HG03135 (cell line): Measurements from ENCODE around the gene IGF2R.
"Not testable (repeated sequence)": the region's sequence is repeated elsewhere in the genome, so short reads cannot be mapped to it uniquely, and the experiment has no call there.

Experiments
- ATAC-seq: cut with Tn5 transposase; IDR thresholded peaks from one replicate; pipeline ENCODE4 v1.9.1; 2021; ENCODE audit warnings: mild to moderate bottlenecking, moderate library complexity; ENCODE audit not compliant: unreplicated experiment

The IGF2R gene

DNA sequence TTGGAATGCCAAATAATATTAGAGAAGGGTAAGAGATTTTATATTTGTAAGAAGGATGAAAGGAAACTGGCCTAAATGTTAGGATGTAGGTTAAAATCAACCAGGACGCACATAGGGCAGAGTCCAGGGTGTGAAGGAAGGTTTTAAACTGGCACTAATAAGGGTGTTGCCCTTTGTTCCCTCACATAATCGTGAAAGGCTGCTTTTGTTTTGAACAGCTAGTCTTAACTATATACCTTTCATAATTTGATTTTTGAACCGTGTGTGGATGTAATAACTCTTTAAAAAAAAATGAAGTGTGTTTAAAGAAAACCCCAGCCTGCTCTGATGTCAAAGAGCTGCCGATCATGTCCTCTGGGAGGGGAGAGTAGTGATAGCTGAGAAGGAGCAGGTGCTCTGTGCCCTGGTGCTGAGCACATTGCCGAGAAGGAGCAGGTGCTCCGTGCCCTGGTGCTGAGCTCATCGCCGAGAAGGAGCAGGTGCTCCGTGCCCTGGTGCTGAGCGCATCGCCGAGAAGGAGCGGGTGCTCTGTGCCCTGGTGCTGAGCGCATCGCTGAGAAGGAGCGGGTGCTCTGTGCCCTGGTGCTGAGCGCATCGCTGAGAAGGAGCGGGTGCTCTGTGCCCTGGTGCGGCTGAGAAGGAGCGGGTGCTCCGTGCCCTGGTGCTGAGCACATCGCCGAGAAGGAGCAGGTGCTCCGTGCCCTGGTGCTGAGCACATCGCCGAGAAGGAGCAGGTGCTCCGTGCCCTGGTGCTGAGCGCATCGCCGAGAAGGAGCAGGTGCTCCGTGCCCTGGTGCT lies 121.8 kb downstream of the IGF2R start:
- not testable (repeated sequence) for ATAC-seq

DNA sequence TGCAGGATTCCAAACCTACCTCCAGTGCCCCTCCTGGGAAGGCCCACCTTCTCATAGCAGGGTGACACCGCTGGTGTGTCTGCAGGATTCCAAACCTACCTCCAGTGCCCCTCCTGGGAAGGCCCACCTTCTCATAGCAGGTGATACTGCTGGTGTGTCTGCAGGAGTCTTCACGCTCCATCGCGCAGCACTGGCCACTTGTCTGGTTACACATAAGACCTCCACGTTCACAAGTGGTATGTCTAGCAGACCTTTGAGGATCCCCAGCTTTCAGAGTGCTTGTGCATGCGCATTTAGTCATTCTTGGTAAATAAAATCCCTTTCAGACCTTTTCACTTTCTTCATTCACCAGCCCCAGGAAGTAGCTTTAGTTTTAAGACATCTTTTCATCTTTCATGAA lies 123.3 kb downstream of the IGF2R start:
- ATAC-seq, result not testable (repeated sequence)

DNA sequence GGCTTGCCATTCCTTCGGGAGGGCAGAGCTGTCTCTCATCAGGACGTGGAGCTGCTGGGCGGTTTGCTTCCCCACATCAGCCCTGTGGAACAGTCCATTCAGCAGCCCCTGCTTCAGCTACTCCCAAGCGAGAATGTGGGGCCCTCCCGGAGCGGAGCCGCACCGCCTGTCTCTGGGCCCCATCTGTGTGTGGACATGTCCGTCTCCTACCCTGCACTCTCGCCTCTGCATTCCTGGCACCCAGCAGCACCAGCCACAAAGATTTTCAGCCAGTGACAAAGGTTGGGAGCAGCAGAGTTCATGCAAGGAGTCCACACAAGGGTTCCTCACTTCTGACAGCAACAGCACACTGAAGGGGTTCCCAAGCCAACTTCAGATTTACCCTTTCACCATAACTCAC lies 123.7 kb downstream of the IGF2R start:
- no peak for ATAC-seq

DNA sequence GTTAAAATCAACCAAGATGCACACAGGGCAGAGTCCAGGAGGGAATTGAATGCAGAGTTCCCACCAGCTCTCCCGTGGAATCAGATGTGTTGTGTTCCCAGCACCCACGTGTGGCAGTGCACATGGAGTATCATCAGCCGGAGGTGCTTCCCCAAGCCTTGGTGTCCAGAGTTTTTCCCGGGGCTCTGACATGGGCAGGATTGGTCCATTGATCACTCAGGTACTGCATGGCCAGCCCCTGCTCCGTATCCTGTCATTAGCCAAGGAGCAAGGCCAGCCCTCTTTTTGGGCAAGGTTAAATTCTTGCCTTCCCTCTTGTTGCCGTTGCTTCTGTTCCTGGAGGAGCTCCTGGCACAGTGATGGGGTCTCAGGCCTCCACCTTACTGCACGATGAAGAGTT lies 124.2 kb downstream of the IGF2R start:
- ATAC-seq, result no peak

DNA sequence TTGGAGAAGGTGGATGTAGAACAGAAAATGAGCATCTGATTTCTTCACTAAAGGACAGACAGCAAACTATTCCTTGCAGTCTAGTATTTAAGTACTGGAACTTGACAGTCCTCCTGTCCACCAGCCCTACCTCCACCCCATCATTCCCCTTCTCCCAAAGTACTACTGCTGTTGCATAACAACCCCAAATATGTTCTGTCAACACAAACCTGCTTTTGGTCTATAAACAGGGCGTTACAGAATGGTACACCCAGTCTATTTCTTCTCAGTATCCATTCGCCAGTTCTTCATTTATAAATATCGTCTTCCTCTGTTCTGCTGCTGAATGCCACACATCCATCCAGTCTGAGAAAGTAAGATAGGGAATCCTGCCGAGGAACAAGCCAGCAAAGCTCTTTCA lies 125.1 kb downstream of the IGF2R start:
- no peak for ATAC-seq

DNA sequence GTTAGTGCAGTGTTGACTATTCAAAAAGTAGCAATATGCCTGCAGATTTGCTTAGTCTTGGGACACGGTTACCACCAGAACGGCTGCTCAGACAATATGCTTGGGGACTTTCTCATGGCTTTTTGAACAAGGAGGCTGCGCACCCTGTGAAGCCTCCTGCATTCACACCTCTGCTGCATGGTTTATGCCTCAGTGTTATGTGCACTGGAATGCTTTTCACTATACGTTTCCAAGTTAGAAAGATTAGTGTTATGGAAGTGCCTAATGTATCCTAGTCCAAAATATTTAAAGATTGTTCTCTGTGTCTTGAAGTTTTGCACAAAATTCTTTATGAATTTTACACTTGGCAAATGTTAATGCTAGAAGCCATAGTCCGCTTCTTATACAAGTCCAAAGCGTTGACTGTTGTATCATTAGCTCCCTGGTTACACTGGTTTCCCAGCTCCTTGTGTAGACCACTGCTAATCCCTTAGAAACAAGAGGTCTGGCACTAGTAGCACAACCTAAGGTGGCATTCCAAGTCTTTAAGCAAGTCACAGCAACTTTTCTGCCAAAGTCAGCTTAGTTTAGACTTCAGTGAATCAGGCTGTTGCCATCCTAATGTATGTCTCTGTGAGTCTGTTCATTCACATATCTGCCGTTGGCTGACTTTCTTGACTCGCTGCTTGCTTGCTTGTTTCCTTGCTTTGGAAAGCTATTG lies 126.4 kb downstream of the IGF2R start:
- ATAC-seq, result no peak

DNA sequence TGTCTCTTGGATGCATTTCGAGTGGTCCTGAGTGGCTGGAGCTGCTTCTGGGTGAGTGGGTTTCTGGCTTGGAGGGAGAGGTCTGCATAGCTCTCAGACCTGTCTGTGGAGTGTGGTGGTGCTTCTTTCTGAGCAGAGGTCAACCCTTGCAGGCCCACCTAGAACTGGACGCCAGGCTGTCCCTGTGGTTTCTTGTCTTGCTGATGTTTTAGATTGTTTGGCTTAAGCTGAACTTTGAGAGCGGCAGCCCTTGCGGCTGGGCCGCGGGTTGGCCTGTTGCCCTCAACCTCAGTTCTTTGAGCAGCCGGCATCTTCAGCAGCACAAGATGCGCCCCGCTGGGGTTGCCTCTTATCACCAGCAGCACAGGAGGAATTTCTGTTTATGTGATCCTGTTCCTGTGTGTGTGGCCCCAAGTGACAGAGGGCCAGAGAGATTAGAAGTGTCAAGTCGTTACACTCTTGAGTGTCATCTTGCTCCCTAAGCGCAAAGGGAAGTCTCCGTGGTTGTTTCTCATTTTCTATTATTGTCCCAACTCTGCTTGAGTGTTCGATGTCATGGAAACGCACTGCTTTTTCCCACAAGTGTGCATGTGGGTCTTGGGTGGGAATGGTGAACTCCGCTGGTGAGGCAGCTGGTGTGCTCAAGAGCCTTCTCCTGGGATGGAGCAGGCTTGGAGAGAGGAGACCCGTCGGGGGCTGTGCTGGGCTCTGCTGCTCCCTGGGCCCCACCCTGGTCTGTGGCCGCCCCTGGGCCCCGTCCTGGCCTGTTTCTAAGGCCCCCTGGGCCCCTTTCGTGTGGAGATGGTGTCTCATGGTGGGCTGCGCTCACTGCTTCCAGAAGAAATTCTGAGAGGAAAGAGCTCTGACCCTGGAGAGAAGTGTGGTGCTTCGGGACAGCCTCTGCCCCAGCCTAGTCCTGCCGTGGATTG lies 132.7 kb downstream of the IGF2R start:
- no peak for ATAC-seq

DNA sequence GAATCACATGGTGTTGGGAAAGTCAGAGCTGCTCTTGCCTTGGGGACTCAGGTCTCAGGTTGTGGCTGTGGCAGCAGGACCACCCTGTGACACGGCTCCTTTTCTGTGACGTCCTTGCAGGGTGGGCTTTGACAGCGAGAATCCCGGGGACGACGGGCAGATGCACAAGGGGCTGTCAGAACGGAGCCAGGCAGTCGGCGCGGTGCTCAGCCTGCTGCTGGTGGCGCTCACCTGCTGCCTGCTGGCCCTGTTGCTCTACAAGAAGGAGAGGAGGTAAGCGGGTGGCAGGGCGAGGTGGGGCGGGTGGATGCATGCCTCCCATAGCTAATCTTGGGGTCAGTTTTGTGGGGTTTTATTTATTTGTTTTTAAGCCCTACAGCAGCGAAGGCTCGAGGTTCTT lies 133.5 kb downstream of the IGF2R start:
- ATAC-seq, result no peak

DNA sequence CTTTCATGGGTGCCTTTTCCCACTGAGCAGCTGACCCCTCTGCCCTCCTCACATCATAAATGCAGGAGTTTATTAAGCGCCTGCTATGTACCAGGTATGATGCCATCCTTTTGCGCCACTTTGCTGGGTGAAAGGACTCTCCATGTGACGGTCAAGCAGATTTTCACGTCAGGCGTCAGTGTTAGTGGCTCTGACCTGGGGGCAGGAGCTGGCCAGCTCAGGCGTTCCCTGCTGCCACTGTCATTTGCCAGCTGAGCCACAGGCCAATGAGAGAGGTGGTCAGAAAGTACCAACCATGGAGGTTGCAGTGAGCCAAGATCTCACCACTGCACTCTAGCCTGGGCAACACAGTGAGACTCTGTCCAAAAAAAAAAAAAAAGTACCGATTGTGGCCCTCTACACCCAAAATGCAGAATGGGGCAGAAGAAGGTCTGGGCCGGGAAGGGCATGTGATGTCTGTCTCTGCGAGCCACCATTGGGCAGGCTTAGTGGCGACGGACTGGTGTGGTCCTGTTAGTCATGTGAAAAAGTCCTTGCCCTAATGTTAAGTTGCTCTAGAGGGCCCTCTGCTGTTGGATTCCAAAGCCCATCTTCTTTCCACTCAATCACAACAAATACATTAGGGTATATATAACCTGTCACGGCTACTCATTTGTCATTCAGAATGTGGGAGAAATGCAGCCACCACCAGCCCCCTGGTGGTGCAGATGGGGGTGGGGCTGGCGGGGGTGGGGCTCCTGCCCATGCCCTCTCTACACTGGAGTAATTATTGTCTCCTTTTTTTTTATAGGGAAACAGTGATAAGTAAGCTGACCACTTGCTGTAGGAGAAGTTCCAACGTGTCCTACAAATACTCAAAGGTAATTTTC lies 134.3 kb downstream of the IGF2R start:
- no peak for ATAC-seq

DNA sequence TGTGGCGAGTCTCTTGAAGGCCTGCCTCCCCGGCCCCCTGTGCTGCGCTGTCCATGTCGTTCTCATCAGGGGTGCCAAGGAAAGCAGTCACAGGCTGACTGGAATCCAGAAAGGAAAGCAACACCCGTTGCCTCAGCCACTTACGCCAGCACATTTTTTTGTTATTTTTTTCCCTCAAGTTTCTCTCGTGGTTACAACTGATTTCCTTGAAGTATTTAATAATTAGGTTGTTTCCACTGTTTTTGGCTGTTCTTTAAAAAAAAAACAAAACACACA lies 134.9 kb downstream of the IGF2R start:
- no peak for ATAC-seq

DNA sequence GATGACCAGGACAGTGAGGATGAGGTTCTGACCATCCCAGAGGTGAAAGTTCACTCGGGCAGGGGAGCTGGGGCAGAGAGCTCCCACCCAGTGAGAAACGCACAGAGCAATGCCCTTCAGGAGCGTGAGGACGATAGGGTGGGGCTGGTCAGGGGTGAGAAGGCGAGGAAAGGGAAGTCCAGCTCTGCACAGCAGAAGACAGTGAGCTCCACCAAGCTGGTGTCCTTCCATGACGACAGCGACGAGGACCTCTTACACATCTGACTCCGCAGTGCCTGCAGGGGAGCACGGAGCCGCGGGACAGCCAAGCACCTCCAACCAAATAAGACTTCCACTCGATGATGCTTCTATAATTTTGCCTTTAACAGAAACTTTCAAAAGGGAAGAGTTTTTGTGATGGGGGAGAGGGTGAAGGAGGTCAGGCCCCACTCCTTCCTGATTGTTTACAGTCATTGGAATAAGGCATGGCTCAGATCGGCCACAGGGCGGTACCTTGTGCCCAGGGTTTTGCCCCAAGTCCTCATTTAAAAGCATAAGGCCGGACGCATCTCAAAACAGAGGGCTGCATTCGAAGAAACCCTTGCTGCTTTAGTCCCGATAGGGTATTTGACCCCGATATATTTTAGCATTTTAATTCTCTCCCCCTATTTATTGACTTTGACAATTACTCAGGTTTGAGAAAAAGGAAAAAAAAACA lies 136.1 kb downstream of the IGF2R start:
- no peak for ATAC-seq

DNA sequence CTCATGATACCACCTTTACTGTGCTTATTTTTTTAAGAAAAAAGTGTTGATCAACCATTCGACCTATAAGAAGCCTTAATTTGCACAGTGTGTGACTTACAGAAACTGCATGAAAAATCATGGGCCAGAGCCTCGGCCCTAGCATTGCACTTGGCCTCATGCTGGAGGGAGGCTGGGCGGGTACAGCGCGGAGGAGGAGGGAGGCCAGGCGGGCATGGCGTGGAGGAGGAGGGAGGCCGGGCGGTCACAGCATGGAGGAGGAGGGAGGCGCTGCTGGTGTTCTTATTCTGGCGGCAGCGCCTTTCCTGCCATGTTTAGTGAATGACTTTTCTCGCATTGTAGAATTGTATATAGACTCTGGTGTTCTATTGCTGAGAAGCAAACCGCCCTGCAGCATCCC lies 137.1 kb downstream of the IGF2R start:
- ATAC-seq, result no peak

DNA sequence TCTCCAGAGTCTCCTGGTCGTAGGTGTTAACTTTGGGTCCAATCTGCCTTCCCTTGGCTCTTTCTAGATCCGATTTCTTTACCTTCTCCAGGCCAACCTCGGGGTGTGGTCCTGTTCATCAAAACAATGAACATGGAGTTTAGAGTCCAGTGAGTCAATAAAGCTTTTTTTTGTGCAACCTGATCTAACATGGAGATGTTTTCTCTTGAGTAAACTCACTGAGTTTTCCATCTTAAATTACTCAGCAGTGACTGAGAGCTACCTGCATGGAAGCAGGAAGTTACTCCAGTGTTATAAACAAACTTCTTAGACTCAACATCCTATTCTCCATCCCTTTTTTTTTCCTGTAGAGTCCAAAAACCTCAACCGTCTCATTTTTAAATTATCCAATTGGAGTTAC lies 137.8 kb downstream of the IGF2R start:
- ATAC-seq, result no peak

DNA sequence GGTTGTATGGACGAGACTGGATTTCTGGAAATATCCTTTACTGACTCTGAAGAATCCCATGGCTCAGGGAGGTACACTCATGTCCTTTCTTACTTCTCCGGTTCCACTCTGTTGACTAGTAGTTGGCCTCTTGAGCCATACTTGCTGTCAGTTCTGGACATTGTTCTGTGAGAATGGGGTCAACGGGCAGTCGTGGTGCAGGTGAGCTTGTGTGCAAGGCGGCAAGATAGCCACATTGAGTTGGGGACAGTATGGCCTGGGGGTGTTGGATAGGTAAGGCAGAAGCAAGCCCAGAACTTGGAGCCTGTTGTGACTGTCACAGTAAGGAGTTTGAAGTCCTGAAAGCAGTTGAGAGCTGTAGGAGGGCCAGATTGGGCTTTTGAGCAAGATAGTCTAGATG lies 139.2 kb downstream of the IGF2R start:
- ATAC-seq, result no peak

DNA sequence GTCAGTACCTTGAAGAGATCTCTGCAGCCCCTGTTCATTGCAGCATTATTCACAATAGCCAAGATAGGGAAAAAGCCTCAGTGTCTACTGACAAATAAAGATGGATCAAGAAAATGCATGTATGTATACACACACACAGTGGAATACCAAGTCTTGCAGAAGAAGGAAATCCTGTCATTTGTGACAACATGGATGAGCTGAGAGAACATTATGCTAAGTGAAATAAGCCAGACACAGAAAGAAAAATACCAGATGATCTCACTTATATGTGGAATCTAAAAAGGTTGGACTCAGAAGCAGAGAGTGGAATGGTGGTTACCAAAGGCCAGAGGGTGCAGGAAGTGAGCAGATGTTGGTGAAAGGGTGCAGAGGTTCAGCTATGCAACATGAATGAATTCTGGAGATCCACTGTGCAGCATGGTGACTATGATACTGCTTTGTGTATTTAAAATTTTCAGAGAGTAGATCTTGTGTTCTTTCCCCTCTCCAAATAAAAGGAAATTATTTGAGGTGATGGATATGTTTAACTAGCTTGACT lies 141.8 kb downstream of the IGF2R start:
- ATAC-seq, result no peak

DNA sequence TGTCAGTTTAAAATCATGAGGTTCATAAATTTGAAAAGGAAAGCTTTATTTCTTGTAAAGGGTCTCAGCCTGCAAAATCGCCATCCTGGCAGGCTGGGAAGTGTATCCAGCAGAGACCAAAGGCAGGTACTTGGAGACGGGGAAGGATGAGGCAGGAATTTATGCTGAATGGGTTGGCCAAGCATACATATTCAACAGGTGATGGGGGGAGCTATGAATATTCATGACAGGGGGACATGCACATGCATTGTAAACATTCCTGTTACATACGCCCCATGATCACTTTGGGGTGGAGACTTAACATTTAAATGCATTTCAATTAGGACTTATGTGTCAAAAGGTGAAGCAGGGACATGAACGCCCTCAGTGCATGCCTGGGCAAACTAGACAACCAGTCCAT lies 142.9 kb downstream of the IGF2R start:
- no peak for ATAC-seq

DNA sequence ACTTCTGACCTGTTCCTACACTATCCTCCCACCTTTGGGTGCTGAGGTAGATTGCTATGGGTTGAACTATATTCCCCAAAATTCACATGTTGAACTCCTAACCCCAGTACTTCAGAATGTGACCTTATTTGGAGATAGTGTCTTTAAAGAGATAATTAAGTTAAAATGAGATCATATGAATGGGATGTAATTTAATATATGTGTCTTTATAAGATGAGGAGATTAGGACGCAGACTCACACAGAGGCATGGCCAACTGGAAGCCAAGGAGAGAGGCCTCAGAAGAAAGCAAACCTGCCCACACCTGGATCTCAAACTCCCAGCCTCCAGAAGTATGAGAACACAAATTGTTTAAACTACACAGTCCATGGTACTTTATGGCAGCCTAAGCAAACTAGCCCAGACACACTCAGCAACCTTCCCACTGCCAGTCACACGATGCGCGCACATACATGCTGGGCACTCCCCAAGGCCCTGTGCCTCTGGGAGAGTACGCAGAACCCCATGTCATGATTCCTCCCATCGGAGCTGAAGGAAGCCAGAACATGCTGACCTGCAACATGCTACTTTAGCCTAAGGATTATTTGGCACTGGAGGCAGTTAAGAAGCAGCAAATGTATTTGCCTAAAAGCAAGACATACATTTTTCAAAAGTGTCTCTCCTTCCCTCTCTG lies 143.9 kb downstream of the IGF2R start:
- no peak for ATAC-seq

DNA sequence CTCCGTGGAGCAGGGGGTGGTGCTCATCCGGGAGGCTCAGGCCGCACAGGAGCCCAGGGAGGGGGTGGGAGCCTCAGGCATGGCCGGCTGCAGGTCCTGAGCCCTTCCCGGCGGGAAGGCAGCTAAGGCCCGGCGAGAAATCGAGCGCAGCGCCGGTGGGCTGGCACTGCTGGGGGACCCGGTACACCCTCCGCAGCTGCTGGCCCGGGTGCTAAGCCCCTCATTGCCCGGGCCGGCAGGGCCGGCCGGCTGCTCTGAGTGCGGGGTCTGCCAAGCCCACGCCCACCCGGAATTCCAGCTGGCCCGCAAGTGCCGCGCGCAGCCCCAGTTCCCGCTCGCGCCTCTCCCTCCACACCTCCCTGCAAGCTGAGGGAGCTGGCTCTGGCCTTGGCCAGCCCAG lies 145.7 kb downstream of the IGF2R start:
- not testable (repeated sequence) for ATAC-seq

DNA sequence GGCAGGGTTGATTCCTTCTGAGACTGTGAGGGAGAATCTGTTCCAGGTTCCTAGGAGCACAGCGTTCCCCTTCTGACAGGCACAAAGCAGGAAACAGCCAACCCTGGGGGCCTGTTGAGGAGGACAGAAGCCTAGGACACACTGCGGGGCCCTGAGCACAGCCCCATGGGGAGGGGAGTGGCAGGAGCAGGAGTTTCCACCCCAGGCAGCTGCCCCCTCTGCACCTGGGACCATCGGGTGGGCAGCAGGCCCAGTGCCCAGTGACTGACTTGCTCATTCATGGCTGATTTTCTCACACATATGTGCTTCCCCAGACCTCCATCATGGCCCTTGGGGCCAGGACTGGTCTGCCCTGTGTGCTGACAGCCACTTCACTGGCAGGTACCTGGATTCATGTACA lies 146.5 kb downstream of the IGF2R start:
- ATAC-seq, result no peak
